Measurements from ENCODE around the gene TMEM116.
"Not testable (repeated sequence)": the region's sequence is repeated elsewhere in the genome, so short reads cannot be mapped to it uniquely, and the experiment has no call there.

Gene TMEM116

DNA sequence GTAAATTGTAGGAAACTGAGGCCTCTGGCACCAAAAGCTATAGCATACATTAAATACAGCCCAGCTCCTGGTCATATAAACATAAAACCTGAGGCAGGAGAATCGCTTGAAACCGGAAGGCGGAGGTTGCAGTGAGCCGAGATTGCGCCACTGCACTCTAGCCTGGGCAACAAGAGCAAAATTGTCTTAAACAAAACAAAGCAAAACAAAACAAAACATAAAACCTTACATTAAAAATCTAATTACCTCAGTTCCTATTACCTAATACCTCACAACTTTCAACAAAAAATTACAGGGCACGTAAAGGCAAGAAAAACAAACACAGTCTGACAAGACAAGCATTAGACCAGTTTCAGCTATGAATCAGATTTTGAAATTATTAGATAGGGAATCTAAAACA, 36.7 kb downstream of the TMEM116 start:
- DNase-seq (ENCODE audit: low read depth), result no peak

DNA sequence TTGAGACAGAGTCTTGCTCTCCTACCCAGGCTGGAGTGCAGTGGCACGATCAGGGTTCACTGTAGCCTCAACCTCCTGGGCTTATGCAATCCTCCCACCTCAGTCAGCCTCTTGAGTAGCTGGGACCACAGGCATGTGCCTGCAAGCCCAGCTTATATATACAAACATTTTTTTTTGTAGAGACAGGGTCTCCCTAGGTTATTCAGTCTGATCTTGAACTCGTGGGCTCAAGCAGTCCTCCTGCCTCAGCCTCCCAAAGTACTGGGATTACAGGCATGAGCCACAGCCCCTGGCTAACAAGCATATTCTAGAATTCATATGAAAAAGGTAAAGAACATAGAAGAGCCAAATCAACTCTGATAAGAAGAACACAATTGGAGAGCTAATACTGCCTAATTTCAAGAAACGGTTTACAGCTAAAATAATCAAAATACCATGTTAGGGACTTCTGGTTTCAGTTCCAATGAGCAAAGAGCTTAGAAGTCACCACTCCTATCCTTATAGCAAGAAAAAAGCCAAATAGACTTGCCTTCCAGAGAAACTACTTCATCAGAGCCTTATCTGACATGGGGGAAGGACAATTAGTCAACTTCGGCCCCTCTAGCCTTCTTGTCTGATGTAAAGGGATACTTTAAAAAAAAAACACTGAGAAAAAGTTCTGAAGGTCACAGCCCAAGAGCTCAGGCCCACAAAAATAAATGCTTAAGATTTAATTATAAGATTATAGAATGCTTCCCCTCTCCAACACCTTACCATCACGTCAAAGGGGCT, 37.6 kb downstream of the TMEM116 start:
- peak; percentile 6 for DNase-seq (ENCODE audit: low read depth)

DNA sequence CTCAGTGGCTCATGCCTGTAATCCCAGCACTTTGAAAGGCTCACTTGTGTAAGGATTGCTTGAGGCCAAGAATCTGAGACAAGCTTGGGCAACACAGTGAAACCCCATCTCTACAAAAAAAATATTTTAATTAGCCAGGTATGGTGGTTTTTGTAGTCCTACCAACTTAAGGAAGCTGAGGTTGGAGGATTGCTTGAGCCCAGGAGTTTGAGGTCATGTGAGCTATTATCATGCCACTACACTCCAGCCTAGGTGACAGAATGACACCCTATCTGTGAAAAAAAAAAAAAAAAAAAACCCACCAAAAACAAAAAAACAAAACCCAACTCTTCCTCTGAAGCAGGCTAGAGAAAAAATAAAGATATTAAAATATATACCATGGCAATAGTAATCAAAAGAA, 41.2 kb downstream of the TMEM116 start:
- DNase-seq (ENCODE audit: low read depth), result no peak

DNA sequence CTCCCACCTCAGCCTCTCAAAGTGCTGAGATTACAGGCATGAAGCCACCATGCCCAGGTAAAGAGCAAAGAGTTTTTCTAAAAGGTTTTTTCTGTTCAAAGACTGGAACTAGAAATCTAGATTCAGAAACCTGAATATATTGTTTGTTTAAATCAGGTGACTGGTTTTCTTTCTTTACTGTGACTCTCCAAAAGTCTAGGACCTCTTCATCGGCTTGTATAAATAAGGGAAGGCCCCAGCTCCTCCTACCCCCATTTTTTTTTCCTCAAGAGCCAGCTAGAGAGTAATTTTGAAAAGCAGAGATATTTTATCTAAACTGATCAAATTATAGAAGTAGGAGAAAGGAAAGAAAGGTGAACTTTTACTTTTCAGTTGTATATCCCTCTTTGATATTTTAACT, 48.0 kb downstream of the TMEM116 start:
- DNase-seq (ENCODE audit: low read depth), result no peak

DNA sequence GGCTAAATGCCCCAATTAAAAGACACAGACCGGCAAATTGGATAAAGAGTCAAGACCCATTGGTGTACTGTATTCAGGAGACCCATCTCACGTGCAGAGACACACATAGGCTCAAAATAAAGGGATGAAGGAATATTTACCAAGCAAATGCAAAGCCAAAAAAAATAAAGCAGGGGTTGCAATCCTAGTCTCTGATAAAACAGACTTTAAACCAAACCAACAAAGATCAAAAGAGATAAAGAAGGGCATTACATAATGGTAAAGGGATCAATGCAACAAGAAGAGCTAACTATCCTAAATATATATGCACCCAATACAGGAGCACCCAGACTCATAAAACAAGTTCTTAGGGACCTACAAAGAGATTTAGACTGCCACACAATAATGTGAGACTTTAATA, 53.4 kb downstream of the TMEM116 start:
- DNase-seq (ENCODE audit: low read depth), result not testable (repeated sequence)

DNA sequence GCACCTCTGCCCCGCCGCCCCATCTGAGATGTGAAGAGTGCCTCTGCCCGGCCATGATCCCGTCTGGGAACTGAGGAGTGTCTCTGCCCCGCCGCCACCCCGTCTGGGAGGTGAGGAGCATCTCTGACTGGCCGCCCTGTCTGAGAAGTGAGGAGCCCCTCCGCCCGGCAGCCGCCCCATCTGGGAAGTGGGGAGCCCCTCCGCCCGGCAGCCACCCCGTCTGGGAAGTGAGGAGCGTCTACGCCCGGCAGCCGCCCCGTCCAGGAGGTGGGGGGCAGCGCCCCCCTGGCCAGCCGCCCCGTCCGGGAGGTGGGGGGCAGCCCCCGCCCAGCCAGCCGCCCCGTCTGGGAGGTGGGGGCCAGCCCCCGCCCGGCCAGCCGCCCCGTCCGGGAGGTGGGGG, 55.7 kb downstream of the TMEM116 start:
- DNase-seq (ENCODE audit: low read depth), result not testable (repeated sequence)

DNA sequence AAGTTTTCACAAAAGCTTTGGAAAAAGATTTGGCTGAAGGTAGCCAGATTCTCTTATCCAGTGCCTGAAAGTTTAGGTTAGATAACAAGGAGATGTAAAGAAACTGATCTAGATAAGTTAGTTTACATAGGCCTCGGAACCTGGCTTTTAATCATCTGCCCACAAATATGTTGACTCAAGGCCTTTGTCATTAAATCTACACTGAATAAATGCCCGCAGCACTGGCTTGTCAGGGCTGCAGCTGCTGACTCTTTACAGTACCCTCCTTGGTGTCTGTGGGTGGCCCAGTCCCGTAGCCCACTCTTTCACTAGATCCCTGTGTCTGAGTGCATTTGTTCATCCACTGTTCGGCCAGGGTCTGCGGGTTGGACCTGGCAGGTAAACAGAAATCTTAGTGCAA, 58.0 kb downstream of the TMEM116 start:
- DNase-seq (ENCODE audit: low read depth), result no peak

DNA sequence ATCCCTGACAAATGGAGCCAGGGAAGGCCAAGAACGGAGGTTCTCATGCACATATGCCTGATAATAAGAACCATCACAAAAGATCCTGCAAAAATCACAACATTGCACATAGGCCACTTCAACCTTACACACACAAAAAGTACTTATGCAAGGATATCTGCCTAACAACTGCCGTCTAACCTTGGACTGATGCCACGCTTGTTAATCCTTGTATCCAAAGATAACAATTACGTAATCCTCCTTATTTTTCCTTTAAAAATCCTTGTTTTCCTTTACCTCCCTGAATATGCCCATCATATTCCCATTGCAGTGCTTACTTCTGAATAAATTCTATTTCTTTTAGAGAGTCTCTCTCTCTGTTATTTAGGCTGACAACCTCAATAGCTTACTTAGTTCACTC, 59.5 kb downstream of the TMEM116 start:
- DNase-seq (ENCODE audit: low read depth), result peak; percentile 20

DNA sequence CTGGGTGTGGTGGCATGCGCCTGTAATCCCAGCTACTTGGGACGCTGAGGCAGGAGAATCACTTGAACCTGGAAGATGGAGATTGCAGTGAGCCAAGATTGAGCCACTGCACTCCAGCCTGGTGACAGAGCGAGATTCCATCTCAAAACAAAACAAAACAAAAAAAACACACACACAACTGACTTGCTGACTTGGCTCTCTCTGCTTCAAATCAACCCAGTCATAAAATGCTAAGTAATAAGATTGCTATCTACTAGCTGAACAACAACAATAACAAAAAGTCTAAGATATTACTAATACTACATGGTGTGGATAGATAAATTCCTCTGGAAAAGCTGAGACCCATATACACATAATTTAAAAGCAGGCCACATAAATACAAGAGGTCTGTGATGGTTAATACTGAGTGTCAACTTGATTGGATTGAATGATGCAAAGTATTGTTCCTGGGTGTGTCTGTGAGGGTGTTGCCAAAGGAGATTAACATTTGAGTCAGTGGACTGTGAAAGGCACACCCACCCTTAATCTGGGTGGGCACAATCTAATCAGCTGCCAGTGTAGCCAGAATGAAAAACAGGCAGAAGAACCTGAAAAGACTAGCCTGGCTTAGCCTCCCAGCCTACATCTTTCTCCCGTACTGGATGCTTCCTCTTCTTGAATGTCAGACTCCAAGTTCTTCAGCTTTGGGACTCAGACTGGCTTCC, 60.7 kb downstream of the TMEM116 start:
- peak; percentile 24 for DNase-seq (ENCODE audit: low read depth)

DNA sequence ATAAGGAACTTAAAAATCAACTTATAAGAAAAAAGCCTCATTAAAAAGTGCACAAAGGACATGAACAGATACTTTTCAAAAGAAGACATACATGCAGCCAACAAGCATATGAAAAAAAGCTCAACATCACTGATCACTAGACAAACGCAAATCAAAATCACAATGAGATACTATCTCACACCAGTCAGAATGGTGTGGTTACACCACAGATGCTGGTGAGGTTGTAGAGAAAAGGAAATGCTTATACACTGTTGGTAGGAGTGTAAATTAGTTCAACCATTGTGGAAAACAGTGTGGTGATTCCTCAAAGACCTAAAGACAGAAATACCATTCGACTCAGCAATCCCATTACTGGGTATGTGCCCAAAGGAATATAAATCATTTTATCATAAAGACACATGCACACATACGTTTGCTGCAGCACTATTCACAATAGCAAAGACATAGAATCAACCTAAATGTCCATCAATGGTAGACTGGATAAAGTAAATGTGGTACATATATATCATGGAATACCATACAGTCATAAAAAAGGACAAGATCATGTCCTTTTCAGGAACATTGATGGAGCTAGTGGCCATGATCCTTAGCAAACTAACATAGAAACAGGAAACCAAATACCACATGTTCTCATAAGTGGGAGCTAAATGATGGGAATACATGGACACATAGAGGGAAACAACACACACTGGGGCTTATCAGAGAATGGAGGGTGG, 61.8 kb downstream of the TMEM116 start:
- DNase-seq (ENCODE audit: low read depth), result not testable (repeated sequence)

DNA sequence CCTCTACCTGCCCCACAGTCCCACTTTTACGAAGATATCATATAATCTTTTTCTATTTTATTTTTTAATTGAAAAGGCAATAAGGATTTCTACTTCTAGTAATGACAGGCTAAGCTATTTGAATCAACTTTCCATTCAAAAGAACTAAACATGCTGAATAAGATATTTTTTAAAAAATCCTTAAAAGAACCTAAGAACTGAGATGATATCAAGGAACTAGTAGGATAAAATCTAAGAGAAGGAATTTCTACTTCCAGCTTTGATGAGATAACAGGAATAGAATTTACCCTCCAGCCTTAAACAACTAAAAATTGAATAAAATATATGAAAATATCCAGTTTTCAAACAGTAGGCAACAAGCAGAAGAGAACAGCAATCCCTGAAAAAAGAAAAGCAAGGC, 69.0 kb downstream of the TMEM116 start:
- DNase-seq (ENCODE audit: low read depth), result no peak

DNA sequence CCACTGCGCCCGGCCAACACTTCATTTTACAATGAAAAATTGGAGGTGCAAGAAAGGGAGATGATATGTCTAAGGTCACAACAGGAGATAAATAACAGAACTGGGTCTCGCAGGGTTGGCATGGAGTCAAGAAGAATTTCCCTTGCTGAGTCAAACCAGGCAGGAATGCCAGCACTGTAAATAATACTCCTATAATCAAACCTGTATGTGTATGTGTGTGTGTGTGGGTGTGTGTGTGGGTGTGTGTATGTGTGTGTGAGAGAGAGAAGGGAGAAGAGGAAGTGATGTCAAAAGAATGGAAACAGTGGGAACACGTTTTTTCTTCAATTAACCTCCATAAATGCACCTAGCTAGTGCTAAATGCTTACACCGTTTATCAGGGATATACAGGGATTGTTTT, 70.4 kb downstream of the TMEM116 start:
- peak; percentile 66 for DNase-seq (ENCODE audit: low read depth)

DNA sequence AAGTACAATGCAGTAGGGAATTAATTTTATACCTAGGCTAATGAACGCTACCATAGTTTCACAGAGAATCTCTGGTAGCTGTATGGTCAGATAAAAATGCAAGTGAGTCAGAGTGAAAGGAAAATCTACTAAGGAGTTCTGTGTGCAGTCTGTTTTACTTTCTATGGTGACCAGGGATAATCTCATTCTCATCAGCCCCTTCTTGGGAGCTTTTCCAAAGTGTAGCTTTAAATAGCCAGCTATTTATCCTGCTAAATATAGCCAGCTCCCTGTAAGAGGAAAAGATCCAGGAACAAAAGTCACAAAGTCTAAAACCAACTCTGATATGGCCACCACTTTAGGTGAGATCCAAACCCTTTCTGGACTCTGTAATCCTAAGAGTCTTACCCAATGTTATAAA, 75.5 kb downstream of the TMEM116 start:
- peak; percentile 77 for DNase-seq (ENCODE audit: low read depth)

DNA sequence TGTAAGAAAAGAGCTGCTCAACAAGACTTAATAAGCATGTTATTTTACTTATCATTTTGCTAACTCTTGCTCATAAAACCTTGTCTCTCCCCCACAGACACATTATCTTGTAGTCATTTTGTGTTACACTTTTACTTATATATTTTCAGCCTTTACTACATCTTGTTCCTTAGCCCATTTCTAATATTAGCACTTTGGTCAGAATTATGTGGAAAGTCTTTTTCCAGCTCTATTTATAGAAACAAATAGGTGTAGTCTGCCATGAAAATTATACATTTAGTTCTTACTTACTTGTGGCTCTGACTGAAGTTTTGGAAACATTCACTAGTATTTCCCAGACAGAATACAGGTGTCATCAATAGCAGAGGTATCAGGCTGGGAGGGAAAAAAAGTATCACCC, 76.1 kb downstream of the TMEM116 start:
- no peak for DNase-seq (ENCODE audit: low read depth)

DNA sequence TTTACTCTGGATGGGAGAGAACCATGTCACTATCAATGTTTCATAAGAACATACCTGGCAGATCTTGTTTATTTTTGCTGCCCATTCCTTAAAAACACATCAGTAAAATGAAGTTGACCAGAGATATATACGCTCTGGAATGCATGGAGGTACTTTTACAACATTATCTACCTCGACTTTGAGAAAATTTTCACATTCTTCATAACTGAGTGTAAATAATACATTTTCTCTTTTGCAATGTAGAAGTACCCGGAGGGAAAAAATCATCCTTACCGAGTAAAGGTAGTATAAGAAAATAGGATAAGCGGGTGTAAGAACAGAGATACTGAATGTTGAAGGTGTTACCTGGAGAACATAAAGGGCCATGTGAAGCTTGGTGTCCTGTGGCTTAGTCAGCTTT, 80.7 kb downstream of the TMEM116 start:
- no peak for DNase-seq (ENCODE audit: low read depth)

DNA sequence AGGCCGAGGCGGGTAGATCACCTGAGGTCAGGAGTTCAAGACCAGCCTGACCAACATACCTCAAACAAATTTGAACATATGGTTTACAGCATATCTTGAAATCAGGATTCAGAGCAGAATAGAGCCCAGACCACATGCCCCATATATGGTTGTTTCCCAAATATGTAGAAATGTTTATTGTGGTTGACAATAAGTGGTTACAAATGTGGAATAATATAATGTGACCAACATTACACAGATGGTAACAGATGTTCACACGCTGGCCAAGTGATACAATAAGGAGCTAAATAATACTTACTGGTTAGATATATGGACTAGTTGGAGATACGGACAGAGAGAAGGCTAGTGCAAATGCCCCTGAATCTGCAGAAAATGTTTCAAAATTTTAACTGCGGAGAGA, 85.6 kb downstream of the TMEM116 start:
- DNase-seq (ENCODE audit: low read depth), result no peak

DNA sequence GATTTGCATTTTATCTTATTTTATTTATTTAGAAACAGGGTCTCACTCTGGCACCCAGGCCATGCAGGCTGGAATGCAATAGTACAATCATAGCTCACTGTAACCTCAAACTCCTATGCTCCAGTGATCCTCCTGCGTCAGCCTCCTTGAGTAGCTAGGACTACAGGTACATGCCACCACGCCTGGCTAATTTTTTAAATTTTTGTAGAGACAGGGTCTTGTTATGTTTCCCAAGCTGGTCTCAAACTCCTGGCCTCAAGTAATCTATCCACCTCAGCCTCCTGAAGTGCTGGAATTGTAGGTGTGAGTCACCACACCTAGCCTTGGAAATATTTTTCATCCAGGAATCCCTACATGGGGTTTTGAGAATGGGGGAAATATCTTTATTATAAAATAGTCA, 86.3 kb downstream of the TMEM116 start:
- no peak for DNase-seq (ENCODE audit: low read depth)

DNA sequence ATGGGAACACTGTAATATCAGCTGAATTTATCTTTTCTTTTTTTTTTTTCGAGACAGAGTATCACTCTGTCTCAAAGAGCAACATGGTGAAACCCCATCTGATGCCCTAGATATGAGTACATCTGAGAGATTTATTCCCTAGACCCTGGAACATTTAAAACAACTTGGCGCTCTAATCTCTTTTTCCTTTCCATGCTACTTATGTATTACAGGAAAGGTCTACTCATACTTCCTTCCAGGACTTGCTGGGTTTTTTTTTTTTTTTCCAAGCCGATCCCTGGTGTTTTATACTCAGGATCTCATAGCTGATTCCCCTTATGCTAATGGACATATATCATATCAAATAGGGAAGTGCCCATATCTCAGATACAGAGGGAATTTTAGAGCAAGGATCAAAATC, 87.8 kb downstream of the TMEM116 start:
- DNase-seq (ENCODE audit: low read depth), result no peak

DNA sequence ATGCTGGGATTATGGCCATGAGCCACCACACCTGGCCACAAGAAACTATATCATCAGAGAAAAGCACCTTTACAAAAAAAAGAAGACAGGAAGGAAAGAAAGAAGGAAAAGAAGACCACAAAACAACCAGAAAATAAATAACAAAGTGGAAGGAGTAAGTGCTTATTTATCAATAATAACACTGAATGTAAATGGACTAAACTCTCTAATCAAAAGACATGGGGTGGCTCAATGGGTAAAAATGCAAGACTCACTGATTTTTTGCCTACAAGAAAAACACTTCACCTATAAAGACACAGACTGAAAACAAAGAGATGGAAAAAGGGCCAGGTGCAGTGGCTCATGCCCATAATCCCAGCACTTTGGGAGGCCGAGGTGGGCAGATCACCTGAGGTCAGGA, 105.2 kb downstream of the TMEM116 start:
- no peak for DNase-seq (ENCODE audit: low read depth)

DNA sequence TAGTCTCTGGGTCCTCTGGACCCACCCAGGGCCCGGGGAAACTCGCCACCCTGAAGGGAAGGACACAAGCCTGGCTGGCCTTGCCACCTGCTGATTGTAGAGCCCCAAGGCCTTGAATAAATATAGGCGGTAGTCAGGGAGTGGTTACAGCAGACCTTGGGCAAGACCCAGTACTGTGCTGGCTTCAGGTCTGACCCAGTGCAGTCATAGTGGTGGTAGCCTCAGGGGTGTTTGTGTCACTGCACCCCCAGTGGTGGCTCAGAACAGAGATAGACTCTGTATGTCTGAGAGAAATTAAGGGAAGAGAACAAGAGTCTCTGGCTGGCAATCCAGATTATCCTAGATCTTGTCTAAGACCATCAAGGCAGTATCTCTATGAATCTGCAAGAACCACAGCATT, 107.5 kb downstream of the TMEM116 start:
- no peak for DNase-seq (ENCODE audit: low read depth)

DNA sequence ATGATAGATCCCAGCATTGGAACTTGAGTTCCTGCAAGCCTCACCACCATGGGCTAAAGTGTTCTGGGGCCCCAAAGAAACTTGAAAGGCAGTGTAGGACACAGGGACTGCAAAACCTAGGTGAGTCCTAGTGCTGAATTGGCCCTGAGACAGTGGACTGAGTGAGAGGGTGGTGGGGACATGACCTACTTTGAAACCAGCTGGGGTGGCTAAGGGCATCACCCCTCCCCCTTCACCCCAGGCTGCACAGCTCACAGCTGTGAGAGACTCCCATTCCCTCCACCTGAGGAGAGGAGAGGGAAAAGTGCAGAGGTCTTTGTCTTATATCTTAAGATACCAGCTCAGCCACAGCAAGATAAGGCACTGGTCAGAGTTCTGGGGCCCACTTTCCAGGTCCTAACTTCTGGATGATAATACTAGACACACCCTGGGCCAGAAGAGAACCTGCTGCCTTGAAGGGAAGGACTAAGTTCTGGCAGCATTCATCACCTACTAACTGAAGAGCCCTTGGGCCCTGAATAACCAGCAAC, 108.5 kb downstream of the TMEM116 start:
- DNase-seq (ENCODE audit: low read depth), result no peak

DNA sequence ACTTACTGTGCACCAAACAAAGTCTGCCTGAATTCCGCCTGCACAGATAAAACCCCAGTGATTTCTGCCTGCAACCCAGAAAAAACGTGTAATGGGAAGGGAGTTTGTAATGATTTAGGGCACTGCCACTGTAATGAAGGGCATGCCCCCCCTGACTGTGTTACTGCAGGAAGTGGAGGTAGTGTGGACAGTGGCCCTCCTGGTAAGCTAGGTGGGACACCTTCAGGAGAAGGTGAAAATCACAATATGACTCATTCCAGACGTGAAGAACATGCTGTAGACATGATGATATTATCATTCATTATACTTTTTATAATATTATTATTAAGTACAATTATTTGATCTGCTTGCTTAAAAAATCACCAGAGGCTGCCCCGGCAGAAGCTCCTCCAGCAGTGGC, 111.8 kb downstream of the TMEM116 start:
- DNase-seq (ENCODE audit: low read depth), result no peak

DNA sequence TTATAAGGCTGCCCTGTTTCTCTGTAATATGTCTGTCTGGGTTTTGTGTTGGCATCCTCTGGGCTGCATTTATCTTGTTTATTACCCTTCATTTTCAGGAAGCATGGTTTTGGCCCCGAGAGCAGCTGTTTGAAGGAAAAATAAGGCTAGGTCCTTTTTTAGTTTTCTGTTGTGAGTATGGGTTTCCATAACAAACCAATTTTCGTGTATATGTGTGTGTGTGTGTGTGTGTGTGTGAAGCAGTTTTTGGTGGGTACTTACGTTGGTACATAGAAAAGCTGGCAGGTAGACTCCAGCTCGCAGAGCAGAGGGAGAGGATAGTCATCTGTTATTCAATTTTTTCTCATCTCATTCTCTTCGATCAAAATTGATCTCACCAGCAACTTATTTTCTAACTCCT, 118.4 kb downstream of the TMEM116 start:
- DNase-seq (ENCODE audit: low read depth), result no peak
